NK-92 (cell line): ENCODE data around the gene ARHGDIB.

ENCODE experiments used
- DNase-seq: peaks from one replicate; lab custom pipeline; 2025; ENCODE audit not compliant: unreplicated experiment; lab: John Stamatoyannopoulos, UW

The ARHGDIB gene

GRCh38 chr12:14956905-14957304 lies 4.5 kb downstream of the ARHGDIB start:
- DNase-seq, result no peak

GRCh38 chr12:14956024-14956891 lies 5.1 kb downstream of the ARHGDIB start:
- no peak for DNase-seq

- no peak for DNase-seq
These were observed 7.1 kb downstream of the ARHGDIB start for GRCh38 chr12:14954269-14954668.

GRCh38 chr12:14953752-14954151 lies 7.6 kb downstream of the ARHGDIB start:
- DNase-seq, result no peak

GRCh38 chr12:14952299-14952921 lies 9.0 kb downstream of the ARHGDIB start:
- DNase-seq, result no peak

GRCh38 chr12:14951851-14952250 lies 9.6 kb downstream of the ARHGDIB start:
- DNase-seq, result no peak

GRCh38 chr12:14950982-14951746 lies 10.2 kb downstream of the ARHGDIB start:
- no peak for DNase-seq

- DNase-seq, result no peak
These were observed 11.0 kb downstream of the ARHGDIB start for GRCh38 chr12:14950421-14950820.

GRCh38 chr12:14949631-14950030 lies 11.8 kb downstream of the ARHGDIB start:
- no peak for DNase-seq

GRCh38 chr12:14948672-14949071 lies 12.7 kb downstream of the ARHGDIB start:
- no peak for DNase-seq

- no peak for DNase-seq
These were observed 14.5 kb downstream of the ARHGDIB start for GRCh38 chr12:14946861-14947260.

- no peak for DNase-seq
These were observed 15.2 kb downstream of the ARHGDIB start for GRCh38 chr12:14946162-14946561.

GRCh38 chr12:14942196-14942931 lies 19.0 kb downstream of the ARHGDIB start:
- no peak for DNase-seq

GRCh38 chr12:14941369-14941768 lies 20.0 kb downstream of the ARHGDIB start:
- DNase-seq, result no peak

GRCh38 chr12:14938301-14938700 lies 23.1 kb downstream of the ARHGDIB start, which contains the start of gene ERP27:
Gene ERP27, minus strand, starts transcription at chr12:14938537. Its CDS starts 29 bp downstream, at chr12:14938508.
- no peak for DNase-seq

- DNase-seq, result no peak
These were observed 23.7 kb downstream of the ARHGDIB start for GRCh38 chr12:14937689-14938088.

- no peak for DNase-seq
These were observed 24.4 kb downstream of the ARHGDIB start for GRCh38 chr12:14937014-14937413.

- no peak for DNase-seq
These were observed 25.1 kb downstream of the ARHGDIB start for GRCh38 chr12:14936224-14936861.

- DNase-seq, result no peak
These were observed 26.4 kb downstream of the ARHGDIB start for GRCh38 chr12:14935031-14935430.

GRCh38 chr12:14934511-14934910 lies 26.9 kb downstream of the ARHGDIB start:
- no peak for DNase-seq
